GM23248 (cell line): ENCODE measurements around the gene AKT2.

ENCODE experiments used
- EZH2 ChIP-seq: fragments of 200-600 bp; sonication (generic); IDR thresholded peaks from 2 replicates; pipeline ENCODE4 v1.6.1; 2018; ENCODE audit warnings: antibody characterized with exemption, mild to moderate bottlenecking; ENCODE audit not compliant: insufficient read depth, poor library complexity, severe bottlenecking
- EZH2phosphoT487 ChIP-seq: fragments of 200-600 bp; sonication (generic); IDR thresholded peaks from 2 replicates; pipeline ENCODE4 v1.6.1; 2018; ENCODE audit warnings: antibody characterized with exemption, moderate library complexity, mild to moderate bottlenecking, low read depth; ENCODE audit not compliant: insufficient read depth

DNA sequence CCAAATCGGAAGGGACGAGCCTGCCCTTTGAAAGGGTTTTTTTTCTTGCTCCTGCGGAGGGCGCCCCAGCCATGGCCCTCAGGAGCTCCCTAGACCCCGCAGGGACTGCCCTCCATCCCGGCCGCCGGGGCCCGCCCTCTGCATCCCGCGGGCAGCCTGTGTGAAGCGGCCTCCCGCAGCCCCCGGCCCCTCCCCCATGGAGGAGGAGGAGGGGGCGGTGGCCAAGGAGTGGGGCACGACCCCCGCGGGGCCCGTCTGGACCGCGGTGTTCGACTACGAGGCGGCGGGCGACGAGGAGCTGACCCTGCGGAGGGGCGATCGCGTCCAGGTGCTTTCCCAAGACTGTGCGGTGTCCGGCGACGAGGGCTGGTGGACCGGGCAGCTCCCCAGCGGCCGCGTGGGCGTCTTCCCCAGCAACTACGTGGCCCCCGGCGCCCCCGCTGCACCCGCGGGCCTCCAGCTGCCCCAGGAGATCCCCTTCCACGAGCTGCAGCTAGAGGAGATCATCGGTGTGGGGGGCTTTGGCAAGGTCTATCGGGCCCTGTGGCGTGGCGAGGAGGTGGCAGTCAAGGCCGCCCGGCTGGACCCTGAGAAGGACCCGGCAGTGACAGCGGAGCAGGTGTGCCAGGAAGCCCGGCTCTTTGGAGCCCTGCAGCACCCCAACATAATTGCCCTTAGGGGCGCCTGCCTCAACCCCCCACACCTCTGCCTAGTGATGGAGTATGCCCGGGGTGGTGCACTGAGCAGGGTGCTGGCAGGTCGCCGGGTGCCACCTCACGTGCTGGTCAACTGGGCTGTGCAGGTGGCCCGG, 93.1 kb downstream of the AKT2 start:
- TF ChIP-seq EZH2 (no peak), EZH2phosphoT487 (no peak)
